ENCODE results near the gene RNU5B-1. TPM values are rescaled to one million over a fixed set of nuclear protein-coding genes. Genes with fewer than 3 reads are reported as not detected.
A peak's percentile ranks its signal among the peaks of the same experiment; 100 is the strongest.

Gene RNU5B-1
- total RNA-seq, 3 donors from 2014 or later (not counting 1 experiment from before 2014, with no cell fraction given), result 15.0 TPM; not detected in 2

DNA sequence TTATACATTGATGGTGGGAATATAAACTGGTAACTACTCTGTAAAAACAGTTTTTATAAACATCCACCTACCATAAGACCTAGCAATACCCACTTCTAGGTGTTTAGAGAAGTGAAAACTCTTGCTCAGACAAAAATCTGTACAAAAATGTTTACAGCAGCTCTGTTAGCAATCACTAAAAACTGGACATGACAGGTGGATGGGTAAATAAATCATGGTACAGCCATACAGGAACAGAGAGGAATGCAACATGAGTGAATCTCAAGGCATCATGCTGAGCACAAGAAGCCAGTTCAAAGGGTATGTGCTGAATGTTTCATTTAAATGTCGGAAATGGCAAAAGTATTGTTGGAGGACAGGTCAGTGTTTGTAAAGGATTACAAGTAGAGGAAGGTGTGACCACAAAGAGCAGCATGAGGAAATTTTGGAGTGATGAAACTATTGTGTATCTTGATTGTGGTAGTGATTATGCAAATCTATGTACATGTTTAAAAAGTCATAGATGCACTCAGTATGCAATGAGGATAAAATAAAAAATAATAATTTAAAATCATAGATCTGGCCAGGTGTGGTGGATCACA lies 11.4 kb upstream of the RNU5B-1 start:
- H3K36me3 Mint-ChIP-seq, result no peaks in the 10 kb centered on the region
- TF ChIP-seq, protein P1, sequence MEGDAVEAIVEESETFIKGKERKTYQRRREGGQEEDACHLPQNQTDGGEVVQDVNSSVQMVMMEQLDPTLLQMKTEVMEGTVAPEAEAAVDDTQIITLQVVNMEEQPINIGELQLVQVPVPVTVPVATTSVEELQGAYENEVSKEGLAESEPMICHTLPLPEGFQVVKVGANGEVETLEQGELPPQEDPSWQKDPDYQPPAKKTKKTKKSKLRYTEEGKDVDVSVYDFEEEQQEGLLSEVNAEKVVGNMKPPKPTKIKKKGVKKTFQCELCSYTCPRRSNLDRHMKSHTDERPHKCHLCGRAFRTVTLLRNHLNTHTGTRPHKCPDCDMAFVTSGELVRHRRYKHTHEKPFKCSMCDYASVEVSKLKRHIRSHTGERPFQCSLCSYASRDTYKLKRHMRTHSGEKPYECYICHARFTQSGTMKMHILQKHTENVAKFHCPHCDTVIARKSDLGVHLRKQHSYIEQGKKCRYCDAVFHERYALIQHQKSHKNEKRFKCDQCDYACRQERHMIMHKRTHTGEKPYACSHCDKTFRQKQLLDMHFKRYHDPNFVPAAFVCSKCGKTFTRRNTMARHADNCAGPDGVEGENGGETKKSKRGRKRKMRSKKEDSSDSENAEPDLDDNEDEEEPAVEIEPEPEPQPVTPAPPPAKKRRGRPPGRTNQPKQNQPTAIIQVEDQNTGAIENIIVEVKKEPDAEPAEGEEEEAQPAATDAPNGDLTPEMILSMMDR (IDR thresholded peaks at IDR 0.05), result no peak
- no peak overlapping the region for H3K27ac ChIP-seq (ENCODE audit: low read length)
- ATAC-seq (no peak), DNase-seq (no peak)
- H3K4me1 Mint-ChIP-seq, result peaks cover 11 to 23% of the 10 kb centered on the region in 2 donors
- no peak overlapping the region for H3K4me3 Mint-ChIP-seq
- H3K9me3 Mint-ChIP-seq, result no peaks in the 10 kb centered on the region
- no peaks in the 10 kb centered on the region for H3K27me3 Mint-ChIP-seq (ENCODE audit: low read depth in 2 of 2)
- peak overlapping the region in 1 of 2 donors; percentile 49 for H3K27ac Mint-ChIP-seq
- no peaks in the 10 kb centered on the region for H3K36me3 ChIP-seq (ENCODE audit: control insufficient read depth, insufficient read depth, low read length)
- H3K9me3 ChIP-seq (ENCODE audit: control insufficient read depth, insufficient read depth, low read length), result no peaks in the 10 kb centered on the region
- peaks cover 23% of the 10 kb centered on the region for H3K4me1 ChIP-seq (ENCODE audit: control insufficient read depth, insufficient read depth, low read length)
- WGBS (ENCODE audit: insufficient coverage), result 91% methylated on average over 1 of the region's 1 CpG
- no peak overlapping the region for H3K4me3 ChIP-seq (ENCODE audit: low read length)
- no peaks in the 10 kb centered on the region for H3K27me3 ChIP-seq (ENCODE audit: control insufficient read depth, insufficient read depth, low read length)
- intact Hi-C loops (cut with micrococcal nuclease), result no loop called here

DNA sequence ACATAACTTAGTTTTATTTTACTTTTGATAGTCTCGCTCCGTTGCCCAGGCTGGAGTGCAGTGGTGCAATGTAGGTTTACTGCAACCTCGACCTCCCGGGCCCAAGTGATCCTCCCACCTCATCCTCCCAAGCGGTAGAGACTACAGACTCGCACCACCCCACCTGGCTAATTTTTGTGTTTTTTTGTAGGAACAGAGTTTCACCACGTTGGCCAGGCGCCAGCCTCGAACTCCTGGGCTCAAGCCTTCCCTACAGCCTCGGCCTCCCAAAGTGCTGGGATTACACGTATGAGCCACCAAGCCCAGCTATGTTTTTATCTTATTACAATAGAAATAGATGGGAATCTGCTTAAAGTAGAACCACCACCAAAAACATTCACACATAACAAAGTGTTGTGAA lies 5.7 kb upstream of the RNU5B-1 start:
- peaks cover 19% of the 10 kb centered on the region in 2 donors for H3K4me1 Mint-ChIP-seq
- Histone ChIP-seq H3K27me3 (ENCODE audit: control insufficient read depth, insufficient read depth, low read length) (no peaks in the 10 kb centered on the region), H3K27ac (ENCODE audit: low read length) (no peak overlapping the region), H3K4me3 (ENCODE audit: low read length) (no peak overlapping the region), H3K36me3 (ENCODE audit: control insufficient read depth, insufficient read depth, low read length) (no peaks in the 10 kb centered on the region), H3K4me1 (ENCODE audit: control insufficient read depth, insufficient read depth, low read length) (peaks cover 43% of the 10 kb centered on the region), H3K9me3 (ENCODE audit: control insufficient read depth, insufficient read depth, low read length) (no peaks in the 10 kb centered on the region)
- intact Hi-C loops (cut with micrococcal nuclease), result no loop called here
- TF ChIP-seq, protein P1 (IDR thresholded peaks at IDR 0.05), result no peak
- DNase-seq (peak in 1 of 2 donors; percentile 18), ATAC-seq (no peak)
- H3K4me3 Mint-ChIP-seq, result no peak overlapping the region
- 93% methylated on average over 7 of the region's 11 CpGs for WGBS (ENCODE audit: insufficient coverage)
- no peaks in the 10 kb centered on the region for H3K9me3 Mint-ChIP-seq
- H3K36me3 Mint-ChIP-seq, result no peaks in the 10 kb centered on the region
- peak overlapping the region in 1 of 2 donors; percentile 81 for H3K27ac Mint-ChIP-seq
- H3K27me3 Mint-ChIP-seq (ENCODE audit: low read depth in 2 of 2), result no peaks in the 10 kb centered on the region

DNA sequence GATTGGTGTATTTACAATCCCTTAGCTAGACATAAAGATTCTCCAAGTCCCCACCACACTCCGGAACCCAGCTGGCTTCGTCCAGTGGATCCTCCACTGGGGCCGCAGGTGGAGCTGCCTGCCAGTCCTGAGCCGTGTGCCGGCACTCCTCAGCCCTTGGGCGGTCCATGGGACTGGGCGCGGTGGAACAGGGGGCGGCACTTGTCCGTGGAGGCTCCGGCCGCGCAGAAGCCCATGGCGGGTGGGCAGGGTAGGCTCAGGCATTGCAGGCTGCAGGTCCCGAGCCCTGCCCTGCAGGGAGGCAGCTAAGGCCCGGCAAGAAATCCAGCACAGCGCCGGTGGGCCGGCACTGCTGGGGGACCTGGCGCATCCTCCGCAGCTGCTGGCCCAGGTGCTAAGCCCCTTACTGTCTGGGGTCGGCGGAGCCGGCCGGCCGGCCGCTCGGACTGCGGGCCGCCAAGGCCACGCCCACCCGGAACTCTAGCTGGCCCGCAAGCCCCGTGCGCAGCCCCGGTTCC lies 3.5 kb upstream of the RNU5B-1 start:
- WGBS (ENCODE audit: insufficient coverage), result 93% methylated on average over 36 of the region's 36 CpGs
- no peak overlapping the region for H3K4me3 Mint-ChIP-seq
- no peaks in the 10 kb centered on the region for H3K36me3 ChIP-seq (ENCODE audit: control insufficient read depth, insufficient read depth, low read length)
- TF ChIP-seq, protein P1 (IDR thresholded peaks at IDR 0.05), result no peak
- no peaks in the 10 kb centered on the region for H3K9me3 ChIP-seq (ENCODE audit: control insufficient read depth, insufficient read depth, low read length)
- peaks cover 29 to 30% of the 10 kb centered on the region in 2 donors for H3K4me1 Mint-ChIP-seq
- intact Hi-C loops (cut with micrococcal nuclease), result no loop called here
- no peak overlapping the region for H3K27ac ChIP-seq (ENCODE audit: low read length)
- no peak overlapping the region for H3K4me3 ChIP-seq (ENCODE audit: low read length)
- H3K36me3 Mint-ChIP-seq, result no peaks in the 10 kb centered on the region
- H3K9me3 Mint-ChIP-seq, result no peaks in the 10 kb centered on the region
- no peaks in the 10 kb centered on the region for H3K27me3 Mint-ChIP-seq (ENCODE audit: low read depth in 2 of 2)
- ATAC-seq, result no peak
- DNase-seq, result no peak
- no peaks in the 10 kb centered on the region for H3K27me3 ChIP-seq (ENCODE audit: control insufficient read depth, insufficient read depth, low read length)
- no peak overlapping the region for H3K27ac Mint-ChIP-seq
- H3K4me1 ChIP-seq (ENCODE audit: control insufficient read depth, insufficient read depth, low read length), result peaks cover 48% of the 10 kb centered on the region

DNA sequence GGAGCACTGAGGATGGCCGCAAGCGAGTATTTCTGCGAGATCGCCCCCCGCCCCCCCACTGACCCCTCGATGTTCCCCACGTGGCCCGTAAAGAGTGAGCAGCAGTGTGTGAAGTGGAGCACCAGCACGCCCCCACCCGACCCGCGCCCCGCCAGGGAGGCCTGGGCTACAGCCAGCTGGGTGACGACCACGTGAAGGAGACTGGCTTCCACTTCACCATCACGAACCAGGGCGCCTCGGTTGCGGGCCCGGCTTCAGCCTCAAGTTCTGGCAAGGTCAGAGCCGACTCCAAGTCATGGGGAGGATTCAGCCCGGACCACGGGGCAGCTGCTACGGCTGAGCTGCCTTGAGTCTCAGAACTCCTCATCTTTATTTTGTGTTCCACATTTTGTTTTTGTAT lies 2.4 kb upstream of the RNU5B-1 start:
- peak overlapping the region in 1 of 2 donors; percentile 42 for H3K27ac Mint-ChIP-seq
- no peaks in the 10 kb centered on the region for H3K27me3 Mint-ChIP-seq (ENCODE audit: low read depth in 2 of 2)
- H3K4me3 Mint-ChIP-seq, result no peak overlapping the region
- DNase-seq, result no peak
- 84% methylated on average over 24 of the region's 24 CpGs for WGBS (ENCODE audit: insufficient coverage)
- peaks cover 39% of the 10 kb centered on the region for H3K4me1 ChIP-seq (ENCODE audit: control insufficient read depth, insufficient read depth, low read length)
- H3K36me3 Mint-ChIP-seq, result no peaks in the 10 kb centered on the region
- ATAC-seq, result no peak
- H3K9me3 ChIP-seq (ENCODE audit: control insufficient read depth, insufficient read depth, low read length), result no peaks in the 10 kb centered on the region
- H3K27me3 ChIP-seq (ENCODE audit: control insufficient read depth, insufficient read depth, low read length), result no peaks in the 10 kb centered on the region
- TF ChIP-seq, protein P1 (IDR thresholded peaks at IDR 0.05), result no peak
- H3K9me3 Mint-ChIP-seq, result no peaks in the 10 kb centered on the region
- peaks cover 26 to 31% of the 10 kb centered on the region in 2 donors for H3K4me1 Mint-ChIP-seq
- no peak overlapping the region for H3K4me3 ChIP-seq (ENCODE audit: low read length)
- no peaks in the 10 kb centered on the region for H3K36me3 ChIP-seq (ENCODE audit: control insufficient read depth, insufficient read depth, low read length)
- intact Hi-C loops (cut with micrococcal nuclease), result no loop called here
- H3K27ac ChIP-seq (ENCODE audit: low read length), result no peak overlapping the region
